Keratinocyte (primary cell): ENCODE results near the gene HIF1A. TPM values are rescaled to one million over a fixed set of nuclear protein-coding genes. Genes with fewer than 3 reads are reported as not detected.
"Not testable (repeated sequence)": the region's sequence is repeated elsewhere in the genome, so short reads cannot be mapped to it uniquely, and the experiment has no call there.

Source experiments
- DNase-seq: peaks from one replicate; pipeline ENCODE4 v3.0.0-alpha.2; 2011; ENCODE audit warnings: low read depth, missing footprints, low spot score
- FAIRE-seq: peaks from 2 replicates; lab custom pipeline; 2011; peaks lifted over from hg19 to GRCh38; lab: Jason Lieb, UNC
- H2AFZ ChIP-seq: 2 replicates; pipeline ENCODE4 v1.6.0; 2012; ENCODE audit warnings: low read length, control low read depth, inconsistent platforms; ENCODE audit not compliant: control insufficient read depth
- H3K27ac ChIP-seq: 2 replicates; pipeline ENCODE4 v1.5.1; 2011; ENCODE audit warnings: low read length; ENCODE audit not compliant: control insufficient read depth, insufficient read depth
- H3K27me3 ChIP-seq: 3 replicates; pipeline ENCODE4 v1.6.0; 2011; ENCODE audit warnings: low read length; ENCODE audit not compliant: control insufficient read depth, insufficient read depth; ENCODE audit errors: extremely low read depth
- H3K36me3 ChIP-seq, 2 experiments: 2 replicates in 1 of 2; 3 replicates in 1 of 2; pipeline ENCODE4 v1.5.1; 2011; ENCODE audit warnings: low read length in 2 of 2, mild to moderate bottlenecking in 1 of 2; ENCODE audit not compliant: control insufficient read depth in 2 of 2, insufficient read depth in 2 of 2; ENCODE audit errors: extremely low read depth in 1 of 2
- H3K4me1 ChIP-seq: 3 replicates; pipeline ENCODE4 v1.5.1; 2011; ENCODE audit warnings: low read length; ENCODE audit not compliant: control insufficient read depth, insufficient read depth; ENCODE audit errors: extremely low read depth
- H3K4me2 ChIP-seq: 3 replicates; pipeline ENCODE4 v1.6.0; 2011; ENCODE audit warnings: low read depth, low read length; ENCODE audit not compliant: control insufficient read depth, insufficient read depth; ENCODE audit errors: extremely low read depth
- H3K4me3 ChIP-seq, 3 experiments: fragments of 200-600 bp in 1 of 3; sonication (generic) in 1 of 3; 2 replicates in 2 of 3; 3 replicates in 1 of 3; pipeline ENCODE4 v1.5.1; 2011 to 2016; ENCODE audit warnings: low read length in 3 of 3, mild to moderate bottlenecking in 3 of 3, control low read depth in 2 of 3, inconsistent platforms in 1 of 3, low read depth in 1 of 3, mixed read lengths in 1 of 3, mixed run types in 1 of 3, moderate library complexity in 1 of 3; ENCODE audit not compliant: control insufficient read depth in 2 of 3, insufficient read depth in 2 of 3; ENCODE audit errors: extremely low read depth in 1 of 3
- H3K79me2 ChIP-seq: 2 replicates; pipeline ENCODE4 v1.6.0; 2012; ENCODE audit warnings: low read length; ENCODE audit not compliant: control insufficient read depth, insufficient read depth
- H3K9ac ChIP-seq: 3 replicates; pipeline ENCODE4 v1.6.0; 2011; ENCODE audit warnings: low read length; ENCODE audit not compliant: control insufficient read depth, insufficient read depth; ENCODE audit errors: extremely low read depth
- H3K9me1 ChIP-seq: 3 replicates; pipeline ENCODE4 v1.6.0; 2011; ENCODE audit warnings: low read length; ENCODE audit not compliant: control insufficient read depth, insufficient read depth; ENCODE audit errors: extremely low read depth
- H3K9me3 ChIP-seq: 2 replicates; pipeline ENCODE4 v1.5.1; 2012; ENCODE audit warnings: low read depth, low read length; ENCODE audit not compliant: control insufficient read depth
- H4K20me1 ChIP-seq: 3 replicates; pipeline ENCODE4 v1.6.0; 2011; ENCODE audit warnings: low read length; ENCODE audit not compliant: control insufficient read depth, insufficient read depth; ENCODE audit errors: extremely low read depth
- EZH2 ChIP-seq: IDR thresholded peaks from one replicate; pipeline ENCODE4 v1.6.1; 2012; ENCODE audit warnings: inconsistent platforms, mild to moderate bottlenecking, low read length, moderate library complexity
- dilution Hi-C: fragments of 300-500 bp; cut with MboI; formaldehyde crosslinking; loops from one replicate; pipeline ENCODE4 v1.7.0; 2020; ENCODE audit warnings: low sequenced_read_pairs; ENCODE audit not compliant: extremely low pct_ligation_motif_present
- polyA plus RNA-seq, 5 experiments: library from polyadenylated mRNA; depleted of rRNA in 3 of 5; stranded (reverse) in 3 of 5; stranded (forward) in 1 of 5; unstranded in 1 of 5; fragments of >200 nt; gene quantifications; 1 replicate in 1 of 5; 2 replicates in 3 of 5; 3 replicates in 1 of 5; pipeline versions ENCODE4 v1.2.1 to v1.2.3, GENCODE V29; 2011 to 2012; ENCODE audit warnings: missing spikeins in 2 of 5, low read depth in 1 of 5, low replicate concordance in 1 of 5
- TF ChIP-seq, protein P1 (sequence below), 3 experiments: IDR thresholded peaks in 1 of 3; conservative IDR thresholded peaks in 1 of 3; optimal IDR thresholded peaks in 1 of 3; 2 replicates in 2 of 3; 3 replicates in 1 of 3; pipeline versions ENCODE3 to v1.5.1; 2011; ENCODE audit warnings: low read length in 3 of 3, mild to moderate bottlenecking in 3 of 3, moderate library complexity in 2 of 3, control low read depth in 1 of 3, inconsistent platforms in 1 of 3; ENCODE audit not compliant: insufficient read depth in 2 of 3; ENCODE audit errors: extremely low read depth in 1 of 3

HIF1A gene
- polyA plus RNA-seq, 1 donor (not counting 4 experiments of a cell fraction or from before 2014, with no cell fraction given) = 202 TPM

DNA sequence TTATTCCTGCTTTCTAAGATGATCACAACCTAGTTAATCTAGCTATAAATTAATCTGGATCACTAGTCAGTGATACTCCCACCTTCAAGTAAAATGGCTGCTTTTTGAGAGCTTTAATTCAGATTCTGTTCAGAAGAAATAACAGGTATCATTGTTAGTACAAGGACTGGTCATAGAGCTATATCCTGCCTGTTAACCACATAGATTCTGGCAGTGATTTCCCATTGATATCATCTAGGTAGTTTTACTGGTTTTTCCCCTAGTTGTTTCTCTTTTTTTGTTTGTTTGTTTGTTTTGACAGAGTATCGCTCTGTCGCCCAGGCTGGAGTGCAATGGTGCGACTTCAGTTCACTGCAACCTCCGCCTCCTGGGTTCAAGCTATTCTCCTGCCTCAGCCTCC lies 39.0 kb upstream of the HIF1A start:
- Histone ChIP-seq H3K9me3 (no peaks in the 10 kb centered on the region), H3K27ac (no peak overlapping the region), H4K20me1 (no peaks in the 10 kb centered on the region), H2AFZ (no peak overlapping the region), H3K27me3 (no peaks in the 10 kb centered on the region), H3K4me2 (no peak overlapping the region), H3K36me3 (no peaks in the 10 kb centered on the region), H3K4me1 (peaks cover 20% of the 10 kb centered on the region), H3K9ac (no peak overlapping the region), H3K4me3 (no peak overlapping the region), H3K79me2 (no peaks in the 10 kb centered on the region), H3K9me1 (no peaks in the 10 kb centered on the region)
- TF ChIP-seq, protein P1, sequence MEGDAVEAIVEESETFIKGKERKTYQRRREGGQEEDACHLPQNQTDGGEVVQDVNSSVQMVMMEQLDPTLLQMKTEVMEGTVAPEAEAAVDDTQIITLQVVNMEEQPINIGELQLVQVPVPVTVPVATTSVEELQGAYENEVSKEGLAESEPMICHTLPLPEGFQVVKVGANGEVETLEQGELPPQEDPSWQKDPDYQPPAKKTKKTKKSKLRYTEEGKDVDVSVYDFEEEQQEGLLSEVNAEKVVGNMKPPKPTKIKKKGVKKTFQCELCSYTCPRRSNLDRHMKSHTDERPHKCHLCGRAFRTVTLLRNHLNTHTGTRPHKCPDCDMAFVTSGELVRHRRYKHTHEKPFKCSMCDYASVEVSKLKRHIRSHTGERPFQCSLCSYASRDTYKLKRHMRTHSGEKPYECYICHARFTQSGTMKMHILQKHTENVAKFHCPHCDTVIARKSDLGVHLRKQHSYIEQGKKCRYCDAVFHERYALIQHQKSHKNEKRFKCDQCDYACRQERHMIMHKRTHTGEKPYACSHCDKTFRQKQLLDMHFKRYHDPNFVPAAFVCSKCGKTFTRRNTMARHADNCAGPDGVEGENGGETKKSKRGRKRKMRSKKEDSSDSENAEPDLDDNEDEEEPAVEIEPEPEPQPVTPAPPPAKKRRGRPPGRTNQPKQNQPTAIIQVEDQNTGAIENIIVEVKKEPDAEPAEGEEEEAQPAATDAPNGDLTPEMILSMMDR (optimal IDR thresholded peaks at IDR 0.05 in 1 of 3, IDR thresholded peaks at IDR 0.05 in 1 of 3, conservative IDR thresholded peaks at IDR 0.05 in 1 of 3; ENCODE audit: extremely low read depth in 1 of 3, insufficient read depth in 2 of 3, low read length in 3 of 3) = no peak
- TF ChIP-seq EZH2 = no peak
- FAIRE-seq = no peak
- no peak for DNase-seq
- dilution Hi-C loops = no loop called here

DNA sequence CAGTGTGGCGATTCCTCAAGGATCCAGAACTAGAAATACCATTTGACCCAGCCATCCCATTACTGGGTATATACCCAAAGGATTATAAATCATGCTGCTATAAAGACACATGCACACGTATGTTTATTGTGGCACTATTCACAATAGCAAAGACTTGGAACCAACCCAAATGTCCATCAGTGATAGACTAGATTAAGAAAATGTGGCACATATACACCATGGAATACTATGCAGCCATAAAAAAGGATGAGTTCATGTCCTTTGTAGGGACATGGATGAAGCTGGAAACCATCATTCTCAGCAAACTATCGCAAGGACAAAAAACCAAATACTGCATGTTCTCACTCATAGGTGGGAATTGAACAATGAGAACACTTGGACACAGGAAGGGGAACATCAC lies 37.2 kb upstream of the HIF1A start:
- H3K27me3 ChIP-seq, H3K79me2 ChIP-seq, FAIRE-seq, H3K4me3 ChIP-seq, H3K4me2 ChIP-seq, H3K27ac ChIP-seq, H3K9me3 ChIP-seq, H3K9me1 ChIP-seq, H3K36me3 ChIP-seq, H4K20me1 ChIP-seq, DNase-seq, H2AFZ ChIP-seq, dilution Hi-C loops, H3K9ac ChIP-seq: not testable (repeated sequence)
- H3K4me1 ChIP-seq = peaks cover 32% of the 10 kb centered on the region

DNA sequence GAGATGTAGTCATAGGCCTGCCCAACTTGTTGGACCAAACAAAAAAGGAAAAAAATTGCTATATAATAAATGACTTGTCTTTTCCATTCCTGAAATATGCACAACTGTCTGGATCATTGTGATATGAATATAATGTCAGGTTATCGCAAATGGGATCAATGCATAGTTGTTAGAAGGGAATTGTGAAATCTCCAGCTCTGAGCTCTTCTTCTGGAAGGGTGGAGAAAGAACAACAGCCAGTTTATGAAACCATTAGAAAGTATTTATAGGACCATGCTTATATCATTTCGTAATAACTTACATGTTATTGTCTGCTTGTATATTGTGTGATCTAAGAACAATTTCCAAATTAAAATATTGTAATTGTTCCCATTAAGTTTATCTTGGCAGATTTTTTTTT lies 35.7 kb upstream of the HIF1A start:
- H3K79me2 ChIP-seq = no peaks in the 10 kb centered on the region
- H3K4me2 ChIP-seq = no peak overlapping the region
- H4K20me1 ChIP-seq = no peaks in the 10 kb centered on the region
- FAIRE-seq (no peak), DNase-seq (no peak)
- no peaks in the 10 kb centered on the region for H3K9me3 ChIP-seq
- dilution Hi-C loops = no loop called here
- H3K36me3 ChIP-seq = no peaks in the 10 kb centered on the region
- H3K27me3 ChIP-seq = no peaks in the 10 kb centered on the region
- H3K4me3 ChIP-seq = no peak overlapping the region
- no peaks in the 10 kb centered on the region for H3K9me1 ChIP-seq
- no peak for TF ChIP-seq EZH2
- TF ChIP-seq, protein P1 (optimal IDR thresholded peaks at IDR 0.05 in 1 of 3, IDR thresholded peaks at IDR 0.05 in 1 of 3, conservative IDR thresholded peaks at IDR 0.05 in 1 of 3; ENCODE audit: extremely low read depth in 1 of 3, insufficient read depth in 2 of 3, low read length in 3 of 3) = no peak
- no peak overlapping the region for H3K9ac ChIP-seq
- H3K27ac ChIP-seq = no peak overlapping the region
- H3K4me1 ChIP-seq = peaks cover 24% of the 10 kb centered on the region
- no peak overlapping the region for H2AFZ ChIP-seq
